ENCODE data around the gene HMGCLL1.

Gene HMGCLL1

GRCh38 chr6:55578537-55579363 lies at the start of gene HMGCLL1:
TSS of gene HMGCLL1 (minus strand) at chr6:55579192. CDS start at chr6:55579055, 137 bp downstream.
- in situ Hi-C loops (cut with HindIII; ENCODE audit: low sequenced_read_pairs), result no loop called here

DNA sequence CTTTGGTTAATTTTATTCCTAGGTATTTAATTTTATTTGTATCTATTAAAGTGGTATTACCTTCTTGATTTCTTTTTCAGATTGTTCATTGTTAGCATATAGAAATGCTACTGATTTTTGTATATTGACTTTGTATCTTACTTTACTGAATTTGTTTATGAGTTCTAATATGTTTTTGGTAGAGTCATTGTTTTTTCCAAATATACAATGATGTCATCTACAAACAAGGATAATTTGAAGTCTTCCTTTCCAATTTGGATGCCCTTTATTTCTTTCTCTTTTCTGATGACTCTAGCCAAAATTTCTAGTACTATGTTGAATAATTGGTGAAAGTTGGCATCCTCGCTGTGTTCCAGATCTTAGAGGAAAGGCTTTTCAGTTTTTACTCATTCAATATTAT lies 43.0 kb upstream of the HMGCLL1 start:
- in situ Hi-C loops (cut with HindIII; ENCODE audit: low sequenced_read_pairs), result no loop called here

GRCh38 chr6:55621244-55621643 lies 42.3 kb upstream of the HMGCLL1 start:
- in situ Hi-C loops (cut with HindIII; ENCODE audit: low sequenced_read_pairs), result no loop called here

DNA sequence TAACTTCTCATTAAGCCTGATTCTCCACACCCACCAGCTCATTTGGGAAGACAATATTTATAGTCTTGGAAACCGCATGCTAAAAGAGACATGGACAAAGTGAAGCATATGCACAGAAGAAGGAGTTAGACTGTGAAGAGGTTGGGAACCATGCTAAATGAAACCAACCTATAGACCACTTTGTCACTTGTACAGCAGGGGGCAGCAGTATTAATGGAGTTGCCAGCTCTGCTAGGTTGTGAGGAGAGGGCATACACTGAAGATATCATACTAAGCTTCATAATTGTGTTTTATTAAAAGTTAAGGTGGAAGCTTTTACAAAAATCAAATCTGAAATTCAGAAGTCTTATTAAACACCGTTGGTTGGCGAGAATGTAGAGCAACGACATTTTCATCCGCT lies 38.3 kb upstream of the HMGCLL1 start:
- in situ Hi-C loops (cut with HindIII; ENCODE audit: low sequenced_read_pairs), result loop anchor here (10.0 kb wide), 1 partner anchor 328 kb away; no protein-coding TSS in a partner anchor

DNA sequence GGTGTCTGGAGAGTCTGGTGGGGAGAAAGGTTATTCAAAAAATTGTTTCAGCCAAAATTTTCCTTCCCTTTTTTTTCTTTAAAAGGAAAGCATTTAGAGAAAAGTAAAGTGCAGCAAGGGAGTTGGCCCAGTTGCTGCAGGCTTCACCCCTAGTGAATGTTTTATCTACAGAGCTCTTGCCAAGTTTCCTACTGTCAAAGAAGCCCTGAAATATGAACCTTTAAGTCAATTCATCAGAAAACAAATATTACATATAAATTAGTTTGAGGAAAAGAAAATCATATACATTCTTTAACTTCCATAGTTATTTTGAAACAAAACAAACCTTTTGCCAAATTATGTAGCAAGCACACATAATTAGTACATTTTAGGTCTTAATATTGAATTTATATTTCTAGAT lies 25.0 kb upstream of the HMGCLL1 start:
- in situ Hi-C loops (cut with HindIII; ENCODE audit: low sequenced_read_pairs), result no loop called here

- in situ Hi-C loops (cut with HindIII; ENCODE audit: low sequenced_read_pairs), result no loop called here
Observed at GRCh38 chr6:55601120-55601519, 22.1 kb upstream of the HMGCLL1 start.

DNA sequence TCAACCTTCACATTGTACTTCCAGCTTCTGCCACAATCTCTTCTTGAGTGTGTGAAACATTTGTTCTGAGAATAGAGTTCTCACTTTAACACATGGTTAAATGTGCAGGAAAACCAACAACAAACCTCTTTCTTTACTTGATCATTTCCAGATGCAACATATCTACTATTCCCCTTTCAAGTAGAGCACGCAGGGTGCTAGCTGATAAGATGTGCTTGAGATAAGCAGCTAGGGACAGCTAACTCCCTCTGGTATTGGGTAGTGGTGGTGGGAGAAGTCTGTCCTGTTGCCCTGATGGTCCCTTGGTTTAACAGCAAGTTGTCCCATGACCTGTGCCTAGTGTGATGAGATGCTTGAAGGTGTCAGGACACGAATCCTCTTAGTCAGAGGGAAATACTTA lies 15.4 kb upstream of the HMGCLL1 start:
- in situ Hi-C loops (cut with HindIII; ENCODE audit: low sequenced_read_pairs), result no loop called here

GRCh38 chr6:55584654-55585354 lies 5.8 kb upstream of the HMGCLL1 start:
- in situ Hi-C loops (cut with HindIII; ENCODE audit: low sequenced_read_pairs), result no loop called here

DNA sequence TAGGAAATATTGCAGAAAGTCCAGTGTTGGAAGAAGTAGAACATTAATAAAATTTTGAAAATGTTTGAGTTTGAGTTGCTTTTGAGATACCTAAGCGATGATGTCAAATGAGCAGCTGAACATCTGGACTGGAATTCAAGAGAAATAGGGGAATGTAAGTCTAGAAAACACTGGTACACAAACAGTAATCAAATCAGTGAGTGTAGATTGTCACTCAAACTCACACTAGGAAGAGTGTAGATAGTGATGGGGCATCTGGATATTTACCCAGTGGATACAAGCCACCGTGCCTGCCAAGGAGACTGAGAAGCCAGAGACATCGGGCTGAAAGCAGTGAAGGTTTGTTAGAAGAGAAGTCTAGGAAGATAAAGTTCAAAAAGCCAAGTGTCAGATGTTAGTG lies 2.2 kb downstream of the HMGCLL1 start:
- in situ Hi-C loops (cut with HindIII; ENCODE audit: low sequenced_read_pairs), result no loop called here

DNA sequence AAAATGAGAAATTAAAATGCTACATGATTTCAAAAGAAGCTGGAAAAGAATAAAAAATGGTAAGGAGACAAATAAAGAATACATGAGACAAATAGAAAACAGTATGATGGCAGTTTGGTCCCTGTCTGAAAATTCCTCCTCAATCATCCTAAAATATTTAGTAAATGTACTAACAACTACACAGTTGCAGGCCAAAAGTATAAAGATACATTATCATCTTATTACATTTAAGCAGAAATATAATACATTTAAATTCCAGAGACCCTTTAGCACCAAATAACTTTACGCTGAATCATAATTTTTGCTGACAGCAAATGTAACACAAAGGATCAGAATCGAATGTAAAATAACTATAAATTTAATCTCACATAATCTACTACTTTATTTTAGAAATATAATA lies 4.4 kb downstream of the HMGCLL1 start:
- in situ Hi-C loops (cut with HindIII; ENCODE audit: low sequenced_read_pairs), result no loop called here

- in situ Hi-C loops (cut with HindIII; ENCODE audit: low sequenced_read_pairs), result loop anchor here (5.0 kb wide), 1 partner anchor 52 kb away; no protein-coding TSS in a partner anchor
Observed at GRCh38 chr6:55569638-55570037, 9.4 kb downstream of the HMGCLL1 start.

- in situ Hi-C loops (cut with HindIII; ENCODE audit: low sequenced_read_pairs), result loop anchor here (5.0 kb wide), 1 partner anchor 52 kb away; no protein-coding TSS in a partner anchor
Observed at GRCh38 chr6:55568808-55569439, 10.1 kb downstream of the HMGCLL1 start.

DNA sequence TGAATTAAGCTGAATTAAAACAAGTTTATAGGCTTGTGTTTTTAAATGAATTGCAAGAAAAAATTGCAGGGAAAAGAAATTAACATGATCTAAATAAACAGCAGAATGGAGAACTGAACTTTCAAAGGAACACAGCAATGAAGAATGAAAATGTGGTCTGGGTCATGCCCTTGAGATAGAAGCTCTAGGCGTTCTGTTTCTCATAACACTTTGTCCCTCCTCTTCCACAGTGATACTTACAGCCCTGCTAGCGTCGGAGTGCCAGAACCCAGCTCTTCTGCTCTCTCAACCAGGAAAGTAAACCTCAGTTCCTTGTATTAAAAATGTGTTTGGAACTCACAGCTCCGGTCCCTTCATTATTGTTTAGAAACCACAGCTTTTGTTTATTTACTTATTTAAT lies 11.4 kb downstream of the HMGCLL1 start:
- in situ Hi-C loops (cut with HindIII; ENCODE audit: low sequenced_read_pairs), result loop anchor here (5.0 kb wide), 1 partner anchor 50 kb away; no protein-coding TSS in a partner anchor

- in situ Hi-C loops (cut with HindIII; ENCODE audit: low sequenced_read_pairs), result loop anchor here (5.0 kb wide), 1 partner anchor 49 kb away; no protein-coding TSS in a partner anchor
Observed at GRCh38 chr6:55566036-55566710, 12.8 kb downstream of the HMGCLL1 start.

GRCh38 chr6:55562318-55562717 lies 16.7 kb downstream of the HMGCLL1 start:
- in situ Hi-C loops (cut with HindIII; ENCODE audit: low sequenced_read_pairs), result no loop called here

DNA sequence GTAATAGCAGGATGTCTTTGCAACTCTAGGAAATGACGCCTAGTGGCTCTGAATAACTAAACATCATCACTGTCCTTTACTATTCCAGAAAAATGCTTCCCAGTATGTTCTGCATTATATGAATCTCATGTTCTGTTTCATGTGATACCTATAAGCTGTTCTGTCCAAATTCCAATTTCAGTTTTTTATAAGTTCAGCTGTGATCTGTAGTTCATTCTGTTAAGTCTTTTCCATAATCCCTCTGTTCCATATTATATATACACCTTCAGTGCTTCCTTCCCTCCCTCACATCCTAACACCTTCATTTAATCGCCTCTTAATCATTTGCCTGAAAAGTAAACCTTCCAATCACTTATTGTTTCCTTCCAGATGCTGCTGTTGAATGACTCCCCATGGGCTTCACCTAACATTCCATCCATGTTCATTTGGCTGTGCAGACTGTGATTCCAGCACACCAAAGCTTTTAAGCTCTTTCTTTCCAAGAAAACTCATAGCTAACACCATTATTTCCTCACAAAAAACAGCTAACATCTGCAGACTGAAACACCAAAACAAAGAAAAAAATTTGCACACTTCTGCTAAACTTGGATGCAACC lies 18.6 kb downstream of the HMGCLL1 start:
- in situ Hi-C loops (cut with HindIII; ENCODE audit: low sequenced_read_pairs), result no loop called here

DNA sequence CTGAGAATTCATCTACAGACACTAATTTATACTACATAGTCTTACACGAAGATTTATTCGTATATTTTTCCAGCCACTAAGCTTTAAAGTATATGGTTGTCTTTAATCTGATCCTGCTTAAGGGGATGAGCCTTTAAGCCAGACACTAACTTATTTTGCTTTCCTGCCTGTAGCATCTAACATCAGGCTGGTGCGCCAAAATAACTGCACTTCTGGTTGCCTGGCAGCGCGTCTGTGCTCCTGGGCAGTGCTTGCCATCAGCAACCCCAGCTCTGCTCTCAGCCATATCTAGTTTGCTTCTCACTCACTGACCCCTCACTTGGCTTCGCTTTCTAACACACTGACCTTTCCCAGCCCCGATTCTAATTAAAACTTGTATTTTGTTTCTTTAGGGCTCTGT lies 21.8 kb downstream of the HMGCLL1 start:
- in situ Hi-C loops (cut with HindIII; ENCODE audit: low sequenced_read_pairs), result no loop called here

DNA sequence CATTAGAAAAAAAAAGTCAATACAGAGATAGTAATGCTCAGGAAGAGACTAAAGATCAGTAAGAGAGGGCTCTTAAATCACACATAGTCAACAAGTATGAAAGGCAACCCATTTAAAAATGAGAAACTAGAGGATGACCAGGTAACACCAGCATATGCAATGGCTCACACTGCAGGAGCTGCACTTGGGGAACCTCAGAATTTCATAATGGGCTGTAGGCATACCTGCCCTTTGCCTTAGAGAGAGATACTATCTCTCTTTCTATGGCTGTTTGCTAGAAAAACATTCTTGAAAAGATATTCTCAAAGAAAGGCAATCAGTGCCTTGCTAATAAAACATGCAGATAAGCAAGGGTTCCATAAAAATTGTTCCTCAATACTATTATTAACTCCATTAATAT lies 33.2 kb downstream of the HMGCLL1 start:
- in situ Hi-C loops (cut with HindIII; ENCODE audit: low sequenced_read_pairs), result no loop called here

DNA sequence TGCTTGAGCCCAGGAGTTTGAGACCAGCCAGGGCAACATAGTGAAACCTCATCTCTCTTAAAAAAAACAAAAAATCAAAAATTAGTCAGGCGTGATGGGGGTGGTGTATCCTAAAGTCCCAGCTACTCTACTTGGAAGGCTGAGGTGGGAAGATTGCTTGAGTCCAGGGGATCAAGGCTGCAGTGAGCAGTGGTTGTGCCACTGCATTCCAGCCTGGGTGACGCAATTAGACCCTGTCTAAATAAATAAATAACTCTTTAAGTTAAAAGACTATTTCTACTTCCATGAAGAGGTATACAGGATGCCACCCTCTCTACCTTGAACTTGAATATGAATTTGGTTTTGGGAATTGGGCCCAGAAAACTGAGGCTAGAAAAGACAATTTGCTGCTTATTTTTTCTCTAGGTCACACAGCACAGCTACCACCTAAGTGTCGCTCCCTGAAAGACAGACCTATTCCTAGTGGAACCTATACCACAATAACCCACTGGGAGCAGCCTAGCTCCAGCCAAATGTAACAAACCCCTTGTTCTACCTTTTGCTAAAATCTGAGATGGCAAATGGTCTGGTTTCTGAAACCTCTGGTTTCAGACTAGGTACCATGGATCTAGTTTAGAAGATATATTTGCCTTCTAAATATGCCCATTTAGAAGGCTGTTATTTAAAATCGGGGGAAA lies 35.2 kb downstream of the HMGCLL1 start:
- in situ Hi-C loops (cut with HindIII; ENCODE audit: low sequenced_read_pairs), result no loop called here

DNA sequence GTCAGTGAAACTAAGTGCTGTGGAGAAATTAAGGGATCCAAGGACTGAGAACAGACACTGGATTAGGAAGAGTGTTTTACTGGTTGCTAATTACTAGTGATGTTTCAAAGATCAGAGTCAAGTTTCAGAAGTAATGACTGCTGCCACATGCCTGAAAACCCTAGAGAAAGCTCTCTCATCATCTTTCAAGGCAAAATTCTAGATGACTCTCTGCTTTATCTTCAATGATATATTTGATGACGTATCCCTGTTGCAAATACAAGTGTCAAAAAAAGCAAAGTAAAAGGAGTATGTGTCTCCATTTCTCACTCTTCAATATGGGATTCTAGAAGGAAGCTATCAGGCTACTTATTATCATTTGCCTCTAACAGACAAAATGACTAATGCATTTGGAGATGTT lies 38.0 kb downstream of the HMGCLL1 start:
- in situ Hi-C loops (cut with HindIII; ENCODE audit: low sequenced_read_pairs), result no loop called here

Data from endothelial cell of hepatic sinusoid (primary cell).